Activated effector memory CD4-positive, alpha-beta T cell treated with Interleukin-2 at 50 U/mL for 16 hours (primary cell): ENCODE results near the gene RPS26.
"Not testable (repeated sequence)": the region's sequence is repeated elsewhere in the genome, so short reads cannot be mapped to it uniquely, and the experiment has no call there.

ENCODE experiments used
- DNase-seq: peaks from one replicate; pipeline ENCODE4 v3.0.0-alpha.2; 2020

Gene RPS26

GRCh38 chr12:56021889-56022497 is 19.7 kb upstream of the RPS26 start:
- no peak for DNase-seq

GRCh38 chr12:56028511-56029165 is 13.1 kb upstream of the RPS26 start:
- DNase-seq = no peak

- no peak for DNase-seq
Measured at GRCh38 chr12:56029166-56029519, 12.6 kb upstream of the RPS26 start.

GRCh38 chr12:56029666-56030293 is 11.9 kb upstream of the RPS26 start:
- peak; percentile 23 for DNase-seq

GRCh38 chr12:56031987-56032386 is 9.7 kb upstream of the RPS26 start:
- DNase-seq = no peak

GRCh38 chr12:56034586-56035332 is 7.0 kb upstream of the RPS26 start:
- DNase-seq = no peak

GRCh38 chr12:56037161-56037560 is 4.6 kb upstream of the RPS26 start:
- DNase-seq = no peak

GRCh38 chr12:56038022-56038655 is 3.6 kb upstream of the RPS26 start:
- DNase-seq = no peak

- DNase-seq = no peak
Measured at GRCh38 chr12:56040151-56040550, 1.6 kb upstream of the RPS26 start.

GRCh38 chr12:56040963-56041551 is 661 bp upstream of the RPS26 start:
- no peak for DNase-seq

GRCh38 chr12:56042430-56042813 is 704 bp downstream of the RPS26 start:
- not testable (repeated sequence) for DNase-seq

- DNase-seq = no peak
Measured at GRCh38 chr12:56042843-56043242, 1.1 kb downstream of the RPS26 start.

- no peak for DNase-seq
Measured at GRCh38 chr12:56046027-56046780, 4.5 kb downstream of the RPS26 start.

GRCh38 chr12:56053407-56053893 is 11.7 kb downstream of the RPS26 start:
- DNase-seq = no peak

GRCh38 chr12:56059964-56060363 is 18.2 kb downstream of the RPS26 start:
- DNase-seq = not testable (repeated sequence)

GRCh38 chr12:56061982-56062381 is 20.3 kb downstream of the RPS26 start:
- DNase-seq = no peak

GRCh38 chr12:56062996-56063395 is 21.3 kb downstream of the RPS26 start:
- DNase-seq = no peak

GRCh38 chr12:56071648-56072047 is 29.9 kb downstream of the RPS26 start:
- DNase-seq = no peak

GRCh38 chr12:56074396-56074795 is 32.7 kb downstream of the RPS26 start:
- DNase-seq = no peak

- DNase-seq = not testable (repeated sequence)
Measured at GRCh38 chr12:56077966-56078365, 36.2 kb downstream of the RPS26 start.

GRCh38 chr12:56078427-56078826 is 36.7 kb downstream of the RPS26 start:
- no peak for DNase-seq
